GM19035 (cell line): ENCODE measurements around the gene OR4E2.
"Not testable (repeated sequence)": the region's sequence is repeated elsewhere in the genome, so short reads cannot be mapped to it uniquely, and the experiment has no call there.

Experiments used
- ATAC-seq: cut with Tn5 transposase; IDR thresholded peaks from one replicate; pipeline ENCODE4 v1.9.1; 2021; ENCODE audit not compliant: unreplicated experiment

OR4E2 gene

GRCh38 chr14:21694425-21694824, 40.8 kb downstream of the OR4E2 start:
- no peak for ATAC-seq

- ATAC-seq, result not testable (repeated sequence)
Measured at GRCh38 chr14:21697662-21698061, 44.0 kb downstream of the OR4E2 start.

GRCh38 chr14:21698538-21698937, 44.9 kb downstream of the OR4E2 start:
- not testable (repeated sequence) for ATAC-seq

- no peak for ATAC-seq
Measured at GRCh38 chr14:21699551-21699950, 45.9 kb downstream of the OR4E2 start.

- no peak for ATAC-seq
Measured at GRCh38 chr14:21702316-21702715, 48.7 kb downstream of the OR4E2 start.

- ATAC-seq, result no peak
Measured at GRCh38 chr14:21703357-21704326, 50.0 kb downstream of the OR4E2 start.

GRCh38 chr14:21704338-21704737, 50.7 kb downstream of the OR4E2 start:
- no peak for ATAC-seq

- no peak for ATAC-seq
Measured at GRCh38 chr14:21711360-21711961, 57.8 kb downstream of the OR4E2 start.

GRCh38 chr14:21712036-21712435, 58.4 kb downstream of the OR4E2 start:
- no peak for ATAC-seq

GRCh38 chr14:21714318-21714929, 60.8 kb downstream of the OR4E2 start:
- ATAC-seq, result no peak
